Ecto neural progenitor cell (in vitro differentiated cells): ENCODE measurements around the gene UBALD1.

Source experiments
- DNase-seq: peaks from one replicate; pipeline ENCODE4 v3.0.0-alpha.2; 2018; ENCODE audit warnings: low spot score

The UBALD1 gene

DNA sequence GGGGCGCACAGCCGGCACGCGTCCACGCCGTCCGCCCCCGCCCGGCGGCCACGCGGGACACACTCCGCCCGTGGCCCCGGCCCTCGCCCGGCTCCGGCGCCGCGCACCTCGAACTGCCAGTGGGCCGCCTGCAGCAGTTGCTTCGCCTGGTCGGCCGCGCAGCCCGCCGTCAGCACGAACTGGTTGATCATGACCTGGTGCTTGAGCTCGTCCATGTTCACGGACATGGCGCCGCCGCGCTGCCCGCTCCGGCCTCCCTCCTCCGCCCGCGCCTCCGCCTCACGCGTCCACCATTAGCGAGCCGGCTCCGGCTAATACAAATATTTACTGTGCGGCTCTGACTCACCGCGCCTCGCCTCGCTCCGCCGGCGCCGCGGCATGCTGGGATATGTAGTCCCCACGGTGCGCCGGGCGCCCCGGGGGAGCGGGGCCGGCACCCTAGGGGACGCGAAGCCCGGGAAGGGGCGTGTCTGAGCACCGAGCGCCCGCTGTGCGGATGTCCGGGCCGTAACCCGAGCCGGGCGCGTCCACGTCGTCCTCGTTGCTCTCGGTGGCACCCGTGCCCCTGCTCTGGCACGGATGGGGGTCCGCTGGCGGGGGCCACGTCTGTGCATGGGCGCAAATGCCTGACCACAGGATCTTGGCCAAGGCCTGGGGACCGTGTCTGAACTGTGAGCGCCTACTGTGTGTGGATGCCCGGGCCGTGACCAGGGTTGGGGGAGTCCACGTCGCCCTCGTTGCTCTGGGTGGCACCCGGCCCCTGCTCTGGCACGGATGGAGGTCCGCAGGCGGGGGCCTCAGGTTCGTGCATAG lies at the start of gene UBALD1:
TSS of gene UBALD1 (minus strand) at position 318 of the 813 bp plus-strand sequence. CDS start at position 227, 91 bp downstream.
- DNase-seq = peak; percentile 85

DNA sequence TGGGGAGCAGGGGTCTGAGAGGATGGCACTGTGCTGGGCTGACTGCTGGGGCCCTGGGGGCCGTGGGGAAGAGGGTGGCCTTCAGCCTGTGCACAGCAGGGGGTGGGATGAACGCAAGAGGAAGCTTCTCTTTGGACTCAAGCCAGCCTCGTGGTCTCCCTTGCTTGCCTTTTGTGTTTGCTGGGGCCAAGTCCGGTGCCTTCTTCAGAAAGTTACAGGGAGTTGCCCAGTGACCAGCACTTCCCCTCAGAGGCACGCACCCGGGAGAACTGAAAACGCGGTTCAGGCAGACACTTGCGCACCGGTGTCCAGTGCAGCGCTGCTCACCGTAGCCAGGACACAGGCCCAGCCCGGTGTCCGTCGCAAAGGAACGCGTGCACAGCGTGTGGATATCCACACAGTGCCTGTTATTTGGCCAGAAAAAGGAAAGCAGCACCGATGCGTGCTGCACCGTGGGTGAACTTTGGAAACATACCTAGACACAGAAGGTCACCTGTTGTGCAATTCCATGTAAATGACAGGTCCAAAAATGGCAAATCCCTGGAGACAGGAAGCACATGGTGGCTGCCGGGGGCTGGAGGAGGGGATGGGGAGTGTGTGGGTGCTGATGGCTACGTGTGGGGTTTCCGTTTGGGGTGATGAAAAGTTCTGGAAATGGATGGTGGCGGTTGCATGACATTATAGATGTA lies 49.2 kb upstream of the UBALD1 start:
- DNase-seq = no peak

DNA sequence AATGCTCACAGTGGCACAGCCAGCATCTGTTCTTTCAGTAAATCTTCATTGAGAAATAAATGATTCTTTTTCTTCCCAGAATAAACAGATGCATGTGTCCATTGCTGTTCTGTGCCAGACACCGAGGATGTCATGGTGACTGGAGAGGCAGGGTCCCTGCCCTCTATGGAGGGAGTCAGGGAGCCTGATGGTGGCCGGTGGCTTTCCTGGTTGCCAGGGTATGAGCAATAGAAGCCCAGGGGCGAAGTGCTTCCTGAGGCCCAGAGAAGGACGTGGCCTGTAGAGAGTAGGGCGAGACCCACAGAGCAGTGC lies 48.7 kb upstream of the UBALD1 start:
- DNase-seq = no peak

DNA sequence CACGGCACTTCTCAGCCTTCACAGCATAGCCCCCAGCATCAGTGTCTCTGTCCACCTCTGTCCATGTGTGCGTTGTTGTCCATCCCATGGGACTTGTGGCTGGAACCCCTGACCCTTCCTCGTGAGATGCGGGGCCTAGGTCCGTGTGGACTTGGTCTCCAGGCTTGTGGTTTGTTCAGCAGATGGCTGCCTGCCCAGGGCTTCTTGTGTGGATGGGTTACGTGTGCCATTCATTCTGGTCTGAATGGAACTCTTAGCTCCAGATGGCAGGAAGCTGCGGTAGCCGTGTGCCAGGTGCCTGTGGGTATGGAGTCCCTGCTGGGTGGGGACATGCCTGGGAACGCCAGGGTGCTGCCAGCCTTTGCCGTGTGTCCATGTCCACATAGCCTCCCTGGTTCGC lies 47.0 kb upstream of the UBALD1 start:
- no peak for DNase-seq

DNA sequence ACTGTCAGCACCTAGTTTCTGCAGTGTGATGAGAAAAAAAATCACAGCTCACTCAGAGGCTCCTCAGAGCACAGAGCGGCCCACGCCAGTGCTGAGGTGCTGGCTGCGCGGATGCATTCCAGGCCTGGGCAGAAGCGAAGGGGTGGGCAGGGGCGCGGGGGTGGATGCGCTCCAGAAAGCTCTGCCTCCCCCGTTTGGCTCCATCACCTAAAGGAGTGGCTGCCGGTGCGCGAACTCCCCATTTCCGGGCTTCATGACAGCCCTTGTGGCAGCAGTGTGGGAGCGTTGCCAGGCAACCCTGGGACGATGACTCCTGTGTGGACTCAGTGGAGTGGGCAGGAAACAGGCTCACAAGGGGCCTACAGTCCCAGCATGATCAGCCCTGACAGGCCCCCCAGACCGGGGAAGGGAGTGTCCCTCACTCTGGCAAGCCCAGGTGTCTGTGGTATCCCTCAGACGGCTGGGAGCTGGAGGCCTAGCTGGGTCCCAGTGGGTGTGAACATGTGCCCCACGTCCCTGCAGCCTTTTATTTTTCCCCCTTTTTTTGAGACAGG lies 45.8 kb upstream of the UBALD1 start:
- DNase-seq = no peak

- no peak for DNase-seq
These were observed 45.0 kb upstream of the UBALD1 start for GRCh38 chr16:4659363-4660353.

- DNase-seq = no peak
These were observed 42.3 kb upstream of the UBALD1 start for GRCh38 chr16:4656695-4657686.

DNA sequence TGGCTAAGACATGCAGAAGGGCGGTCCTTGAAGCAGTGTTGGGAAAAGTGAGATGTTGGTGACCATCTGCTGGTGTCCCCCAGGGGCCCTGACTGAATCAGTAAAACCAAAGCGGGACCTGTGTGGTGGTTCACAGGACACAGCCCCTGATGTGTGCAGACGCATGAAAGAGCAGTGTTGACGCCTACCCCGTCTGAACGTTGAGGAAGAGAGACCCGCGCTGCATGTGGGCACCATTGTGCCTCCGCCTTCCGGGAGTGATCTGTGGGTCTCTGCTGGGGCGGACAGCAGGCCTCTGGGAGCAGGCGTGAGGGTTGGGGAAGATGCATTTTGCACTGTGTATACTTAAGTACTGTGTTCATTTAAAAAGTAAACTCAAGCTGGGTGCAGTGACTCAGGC lies 41.5 kb upstream of the UBALD1 start:
- DNase-seq = no peak

DNA sequence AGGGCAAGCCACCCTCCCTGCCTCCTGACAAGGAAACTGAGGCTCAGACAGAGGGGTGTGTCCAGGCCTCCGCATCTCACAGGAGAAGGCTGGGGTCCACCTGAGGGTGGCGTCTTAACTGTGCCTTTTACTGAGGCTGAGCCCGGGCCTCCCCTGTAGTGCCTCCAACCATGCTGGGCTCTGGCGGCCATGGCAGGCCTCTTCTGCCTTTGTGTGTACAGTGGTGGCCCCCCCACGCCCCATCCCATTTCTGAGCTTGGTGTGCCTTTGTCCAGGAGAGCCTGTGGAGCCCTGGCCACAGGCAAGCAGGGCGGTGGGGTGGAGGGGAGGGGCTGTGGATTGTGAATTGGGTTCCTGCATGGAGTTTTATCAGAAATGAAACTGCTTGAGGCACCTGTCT lies 41.1 kb upstream of the UBALD1 start:
- DNase-seq = no peak

DNA sequence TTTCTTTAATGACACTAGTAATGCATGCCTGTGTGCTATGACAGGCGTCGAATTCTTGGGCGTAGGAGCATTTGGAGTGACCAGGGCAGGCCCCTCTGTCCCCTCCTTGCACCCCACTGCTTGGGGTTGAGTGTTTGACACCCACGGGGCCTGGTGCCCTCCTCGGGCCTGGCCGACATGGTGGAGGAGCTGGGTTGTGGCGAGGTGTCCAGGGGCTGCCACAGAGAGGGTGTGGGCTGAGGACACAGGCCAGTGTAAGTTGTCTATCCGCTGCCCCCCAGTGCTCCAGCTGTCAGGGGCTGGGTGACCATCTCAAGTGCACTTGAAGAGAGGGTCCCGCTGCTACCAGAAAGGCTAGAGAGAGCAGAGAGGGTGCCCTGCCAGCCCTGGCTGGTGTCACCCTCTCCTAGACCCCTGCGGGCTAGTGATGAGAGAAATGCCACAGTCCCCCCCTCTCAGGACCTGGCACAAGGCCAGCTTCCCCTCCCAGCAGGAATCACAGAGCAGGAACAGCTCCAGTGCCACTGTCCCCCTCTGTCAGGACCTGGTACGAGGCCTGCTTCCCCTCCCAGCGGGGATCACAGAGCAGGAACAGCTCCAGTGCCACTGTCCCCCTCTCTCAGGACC lies 40.4 kb upstream of the UBALD1 start:
- DNase-seq = no peak

DNA sequence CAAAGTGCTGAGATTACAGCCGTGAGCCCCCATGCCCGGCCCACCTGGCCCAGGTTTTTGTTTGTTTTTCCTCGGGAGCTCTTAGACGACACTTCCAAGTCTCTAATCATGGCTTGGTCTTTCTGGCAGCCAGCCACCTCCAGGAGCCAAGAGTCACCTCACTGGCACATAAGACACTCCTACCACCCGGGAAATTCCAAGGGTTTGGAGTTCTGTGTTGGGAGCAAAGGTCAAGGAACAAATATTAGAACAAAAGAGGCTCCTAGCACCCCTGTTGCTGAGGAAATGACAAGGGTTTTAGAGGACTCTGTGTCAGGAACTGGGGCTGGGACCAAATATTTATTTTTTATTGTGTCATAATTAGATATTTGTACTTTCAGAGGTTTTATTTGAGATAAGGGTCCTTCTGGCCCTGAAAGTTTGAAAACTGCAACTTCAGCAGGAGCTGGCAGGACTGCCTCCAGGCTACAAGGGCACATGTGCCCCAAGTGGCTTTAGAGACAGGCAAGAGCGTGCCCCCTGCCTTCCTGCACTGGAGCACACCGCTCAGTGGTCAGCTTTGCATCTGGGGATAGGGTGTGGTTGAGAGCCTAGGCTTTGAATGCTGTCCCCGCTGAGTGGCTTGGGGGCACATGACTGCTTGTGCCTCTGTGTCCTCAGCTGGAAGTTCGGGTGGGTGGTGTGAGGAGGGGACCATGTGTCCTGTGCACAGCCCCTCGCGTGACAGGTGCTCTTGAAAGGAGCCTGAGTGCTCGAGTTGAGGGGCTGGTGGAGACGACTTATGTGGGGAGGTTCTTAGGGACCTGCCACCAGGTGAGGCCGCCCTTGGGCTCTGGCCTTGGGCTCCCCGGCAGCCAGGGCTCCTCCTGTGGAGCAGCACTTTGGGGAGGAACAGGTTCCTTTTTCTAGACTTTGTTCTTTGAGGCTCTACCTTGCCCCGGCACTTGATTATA lies 39.6 kb upstream of the UBALD1 start:
- no peak for DNase-seq

DNA sequence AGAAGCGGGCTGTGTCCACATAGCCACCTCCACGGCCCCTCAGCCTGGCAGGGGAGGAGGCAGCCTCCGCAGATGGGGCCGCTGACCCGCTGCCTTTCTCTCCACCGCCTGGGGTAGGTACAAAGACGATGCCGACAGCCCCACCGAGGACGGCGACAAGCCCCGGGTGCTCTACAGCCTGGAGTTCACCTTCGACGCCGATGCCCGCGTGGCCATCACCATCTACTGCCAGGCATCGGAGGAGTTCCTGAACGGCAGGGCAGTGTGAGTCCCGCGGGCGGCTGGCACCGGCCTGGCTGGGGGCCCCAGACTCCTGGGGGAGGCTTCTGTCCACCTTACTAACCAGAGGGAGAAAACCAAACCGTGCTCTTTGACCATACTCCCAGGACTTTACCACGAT lies 37.9 kb upstream of the UBALD1 start:
- DNase-seq = no peak

- DNase-seq = no peak
These were observed 37.1 kb upstream of the UBALD1 start for GRCh38 chr16:4651827-4652226.

DNA sequence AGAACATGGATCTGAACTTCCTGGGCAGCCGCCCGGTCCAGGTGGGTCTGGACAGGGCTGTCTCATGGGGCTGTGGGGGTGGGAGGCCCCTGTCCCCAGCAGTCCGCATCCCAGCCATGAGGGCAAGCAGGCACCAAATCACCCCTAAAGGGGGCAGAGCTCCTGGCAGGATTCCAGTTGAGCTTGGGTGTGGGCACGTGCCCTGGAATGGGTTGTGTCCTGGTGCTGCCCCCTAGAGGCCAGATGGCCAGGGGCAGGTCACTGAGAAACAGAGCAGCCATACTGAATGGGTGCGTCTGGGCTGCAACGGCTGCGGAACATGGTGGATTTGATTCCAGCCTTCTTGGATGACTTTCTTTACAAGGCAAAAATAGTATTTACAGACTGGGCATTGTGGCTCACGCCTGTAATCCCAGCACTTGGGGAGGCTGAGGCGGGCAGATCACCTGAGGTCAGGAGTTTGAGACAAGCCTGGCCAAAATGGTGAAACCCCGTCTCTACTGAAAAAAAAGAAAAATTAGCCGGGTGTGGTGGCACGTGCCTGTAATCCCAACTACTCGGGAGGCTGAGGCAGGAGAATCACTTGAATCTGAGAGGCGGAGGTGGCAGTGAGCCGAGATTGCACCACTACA lies 35.9 kb upstream of the UBALD1 start:
- peak; percentile 74 for DNase-seq

GRCh38 chr16:4649744-4650442 lies 35.2 kb upstream of the UBALD1 start:
- DNase-seq = no peak

- DNase-seq = no peak
These were observed 34.2 kb upstream of the UBALD1 start for GRCh38 chr16:4648917-4649316.

DNA sequence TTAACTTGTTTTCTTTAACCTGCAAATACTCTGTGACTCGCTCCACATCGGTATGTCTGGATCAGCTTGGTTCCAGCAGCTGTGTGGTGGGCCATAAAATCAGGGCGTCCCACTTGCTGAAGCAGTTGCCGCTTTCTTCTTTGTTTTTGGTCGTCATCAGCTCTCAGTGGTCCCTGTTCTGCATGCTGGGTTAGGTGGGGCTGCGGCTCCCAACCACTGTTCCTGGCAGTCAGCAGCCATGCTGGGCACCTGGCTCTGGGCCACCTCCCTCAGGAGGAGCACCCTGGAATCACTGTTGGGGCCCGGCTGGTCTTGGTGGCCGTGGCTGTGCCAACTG lies 32.9 kb upstream of the UBALD1 start:
- DNase-seq = no peak
